ENCODE measurements around the gene THSD7B.

- TF ChIP-seq POLR2AphosphoS5 (IDR thresholded peaks at IDR 0.05; ENCODE audit: low read depth) = no peak
- no peak for TF ChIP-seq EZH2phosphoT487 (IDR thresholded peaks at IDR 0.05; ENCODE audit: unreplicated experiment)
- TF ChIP-seq, protein P1, sequence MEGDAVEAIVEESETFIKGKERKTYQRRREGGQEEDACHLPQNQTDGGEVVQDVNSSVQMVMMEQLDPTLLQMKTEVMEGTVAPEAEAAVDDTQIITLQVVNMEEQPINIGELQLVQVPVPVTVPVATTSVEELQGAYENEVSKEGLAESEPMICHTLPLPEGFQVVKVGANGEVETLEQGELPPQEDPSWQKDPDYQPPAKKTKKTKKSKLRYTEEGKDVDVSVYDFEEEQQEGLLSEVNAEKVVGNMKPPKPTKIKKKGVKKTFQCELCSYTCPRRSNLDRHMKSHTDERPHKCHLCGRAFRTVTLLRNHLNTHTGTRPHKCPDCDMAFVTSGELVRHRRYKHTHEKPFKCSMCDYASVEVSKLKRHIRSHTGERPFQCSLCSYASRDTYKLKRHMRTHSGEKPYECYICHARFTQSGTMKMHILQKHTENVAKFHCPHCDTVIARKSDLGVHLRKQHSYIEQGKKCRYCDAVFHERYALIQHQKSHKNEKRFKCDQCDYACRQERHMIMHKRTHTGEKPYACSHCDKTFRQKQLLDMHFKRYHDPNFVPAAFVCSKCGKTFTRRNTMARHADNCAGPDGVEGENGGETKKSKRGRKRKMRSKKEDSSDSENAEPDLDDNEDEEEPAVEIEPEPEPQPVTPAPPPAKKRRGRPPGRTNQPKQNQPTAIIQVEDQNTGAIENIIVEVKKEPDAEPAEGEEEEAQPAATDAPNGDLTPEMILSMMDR (conservative IDR thresholded peaks at IDR 0.05; ENCODE audit: low read depth in 2 of 2) = no peak
- TF ChIP-seq EZH2 (IDR thresholded peaks at IDR 0.05; ENCODE audit: low read depth, unreplicated experiment) = no peak
- no peak for TF ChIP-seq ZNF331 (CRISPR knock-in tag; IDR thresholded peaks at IDR 0.05; ENCODE audit: low read depth)
- TF ChIP-seq, protein P2, sequence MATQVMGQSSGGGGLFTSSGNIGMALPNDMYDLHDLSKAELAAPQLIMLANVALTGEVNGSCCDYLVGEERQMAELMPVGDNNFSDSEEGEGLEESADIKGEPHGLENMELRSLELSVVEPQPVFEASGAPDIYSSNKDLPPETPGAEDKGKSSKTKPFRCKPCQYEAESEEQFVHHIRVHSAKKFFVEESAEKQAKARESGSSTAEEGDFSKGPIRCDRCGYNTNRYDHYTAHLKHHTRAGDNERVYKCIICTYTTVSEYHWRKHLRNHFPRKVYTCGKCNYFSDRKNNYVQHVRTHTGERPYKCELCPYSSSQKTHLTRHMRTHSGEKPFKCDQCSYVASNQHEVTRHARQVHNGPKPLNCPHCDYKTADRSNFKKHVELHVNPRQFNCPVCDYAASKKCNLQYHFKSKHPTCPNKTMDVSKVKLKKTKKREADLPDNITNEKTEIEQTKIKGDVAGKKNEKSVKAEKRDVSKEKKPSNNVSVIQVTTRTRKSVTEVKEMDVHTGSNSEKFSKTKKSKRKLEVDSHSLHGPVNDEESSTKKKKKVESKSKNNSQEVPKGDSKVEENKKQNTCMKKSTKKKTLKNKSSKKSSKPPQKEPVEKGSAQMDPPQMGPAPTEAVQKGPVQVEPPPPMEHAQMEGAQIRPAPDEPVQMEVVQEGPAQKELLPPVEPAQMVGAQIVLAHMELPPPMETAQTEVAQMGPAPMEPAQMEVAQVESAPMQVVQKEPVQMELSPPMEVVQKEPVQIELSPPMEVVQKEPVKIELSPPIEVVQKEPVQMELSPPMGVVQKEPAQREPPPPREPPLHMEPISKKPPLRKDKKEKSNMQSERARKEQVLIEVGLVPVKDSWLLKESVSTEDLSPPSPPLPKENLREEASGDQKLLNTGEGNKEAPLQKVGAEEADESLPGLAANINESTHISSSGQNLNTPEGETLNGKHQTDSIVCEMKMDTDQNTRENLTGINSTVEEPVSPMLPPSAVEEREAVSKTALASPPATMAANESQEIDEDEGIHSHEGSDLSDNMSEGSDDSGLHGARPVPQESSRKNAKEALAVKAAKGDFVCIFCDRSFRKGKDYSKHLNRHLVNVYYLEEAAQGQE (IDR thresholded peaks at IDR 0.05; ENCODE audit: unreplicated experiment) = no peak
- no peak for TF ChIP-seq STAT1 (IDR thresholded peaks at IDR 0.05; ENCODE audit: unreplicated experiment)
- TF ChIP-seq JUNB (IDR thresholded peaks at IDR 0.05; ENCODE audit: unreplicated experiment) = no peak
- TF ChIP-seq NANOG (IDR thresholded peaks at IDR 0.05; ENCODE audit: borderline replicate concordance) = no peak
- TF ChIP-seq ZNF114 (CRISPR knock-in tag; IDR thresholded peaks at IDR 0.05) = no peak
Observed at GRCh38 chr2:136809998-136810397, 44.7 kb downstream of the THSD7B start.
